ENCODE measurements around the gene ARID1B.

ARID1B gene

GRCh38 chr6:157236040-157236725 lies 459.0 kb downstream of the ARID1B start:
- DNase-seq = no peak

GRCh38 chr6:157238346-157238745 lies 461.2 kb downstream of the ARID1B start:
- no peak for DNase-seq

GRCh38 chr6:157239148-157239547 lies 462.0 kb downstream of the ARID1B start:
- no peak for DNase-seq

- no peak for DNase-seq
Measured at GRCh38 chr6:157239671-157240058, 462.5 kb downstream of the ARID1B start.

GRCh38 chr6:157240059-157240959 lies 463.1 kb downstream of the ARID1B start:
- DNase-seq = no peak

- no peak for DNase-seq
Measured at GRCh38 chr6:157240960-157241311, 463.8 kb downstream of the ARID1B start.

- DNase-seq = no peak
Measured at GRCh38 chr6:157242791-157243190, 465.6 kb downstream of the ARID1B start.

- DNase-seq = no peak
Measured at GRCh38 chr6:157244175-157244574, 467.0 kb downstream of the ARID1B start.

GRCh38 chr6:157244780-157245179 lies 467.6 kb downstream of the ARID1B start:
- no peak for DNase-seq

GRCh38 chr6:157245436-157245835 lies 468.3 kb downstream of the ARID1B start:
- DNase-seq = no peak

- DNase-seq = no peak
Measured at GRCh38 chr6:157246048-157246630, 469.0 kb downstream of the ARID1B start.

GRCh38 chr6:157246771-157247484 lies 469.8 kb downstream of the ARID1B start:
- no peak for DNase-seq

GRCh38 chr6:157248264-157248663 lies 471.1 kb downstream of the ARID1B start:
- DNase-seq = no peak

GRCh38 chr6:157249826-157250225 lies 472.6 kb downstream of the ARID1B start:
- DNase-seq = no peak

GRCh38 chr6:157251586-157252247 lies 474.5 kb downstream of the ARID1B start:
- DNase-seq = no peak

GRCh38 chr6:157253017-157253416 lies 475.8 kb downstream of the ARID1B start:
- no peak for DNase-seq

GRCh38 chr6:157253699-157254098 lies 476.5 kb downstream of the ARID1B start:
- no peak for DNase-seq

- no peak for DNase-seq
Measured at GRCh38 chr6:157254538-157254937, 477.4 kb downstream of the ARID1B start.

- no peak for DNase-seq
Measured at GRCh38 chr6:157255079-157255478, 477.9 kb downstream of the ARID1B start.

GRCh38 chr6:157258878-157259277 lies 481.7 kb downstream of the ARID1B start:
- no peak for DNase-seq

GRCh38 chr6:157259443-157259842 lies 482.3 kb downstream of the ARID1B start:
- no peak for DNase-seq
